Thoracic aorta endothelial cell (primary cell): ENCODE results near the gene SLN. TPM values are rescaled to one million over a fixed set of nuclear protein-coding genes. Genes with fewer than 3 reads are reported as not detected.

Experiments
- total RNA-seq: library from RNA; depleted of rRNA; stranded (reverse); fragments of >200 nt; gene quantifications from 2 replicates; pipeline ENCODE4 v1.2.3, GENCODE V29; 2012

SLN gene
- total RNA-seq: 0.22 TPM in 1 of 2 replicates, not detected in the other

DNA sequence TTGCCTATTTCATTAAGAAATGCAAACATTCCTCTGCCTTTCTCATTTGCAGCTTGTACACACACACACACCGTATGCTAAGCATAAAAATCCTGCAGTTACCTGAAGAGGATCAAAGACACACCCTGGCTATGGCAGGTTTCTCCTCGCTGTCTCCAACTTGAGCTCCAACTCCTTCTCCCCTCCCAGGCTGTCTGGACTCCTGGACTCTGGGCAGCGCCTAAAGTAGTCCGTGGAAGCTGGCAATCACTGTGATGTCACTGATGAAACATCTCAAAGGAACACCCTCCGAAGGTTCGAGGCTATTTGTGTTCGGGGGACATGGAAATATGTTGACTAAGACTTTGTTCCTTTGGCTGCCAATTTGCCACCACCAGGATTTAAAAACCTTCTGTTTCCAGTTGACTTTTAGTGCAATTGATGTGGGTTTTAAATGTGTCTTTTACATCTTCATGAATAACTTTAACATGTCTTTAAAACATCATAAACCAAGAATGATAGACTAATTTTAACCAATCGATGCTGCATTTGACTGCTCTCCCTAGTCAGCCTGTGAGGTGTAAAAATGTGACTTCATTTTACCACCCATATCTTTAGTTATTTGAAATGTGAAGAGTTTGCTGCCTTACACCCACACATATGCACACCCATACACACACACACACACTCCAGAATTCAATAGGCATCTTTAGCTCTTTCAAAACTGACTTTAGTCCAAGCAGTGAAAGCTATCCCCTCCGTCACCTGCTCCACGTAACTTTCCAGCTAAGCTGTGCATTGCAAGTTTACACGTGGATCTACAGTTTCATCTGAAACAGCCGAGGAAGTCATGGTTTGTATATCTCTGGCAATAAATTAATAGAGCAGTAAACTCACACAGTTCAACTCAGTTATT is at the start of gene SLN:
SLN (minus strand) TSS at position 196 of the 895 bp plus-strand sequence.

Other genes with a start within 250 kb of the SLN start
- gene ALKBH8, start 146.3 kb downstream of the SLN start, total RNA-seq: 14.1 and 15.3 TPM in 2 replicates
- 1.3 and 6.3 TPM in 2 replicates for gene ELMOD1, start 120.9 kb downstream of the SLN start, total RNA-seq
- 77.3 and 87.6 TPM in 2 replicates for gene SLC35F2, start 146.7 kb upstream of the SLN start, total RNA-seq
- 0.14 TPM in 1 of 2 replicates, not detected in the other for gene RAB39A, start 216.4 kb upstream of the SLN start, total RNA-seq